NOMO-1 (cell line): ENCODE measurements around the gene FRMD4A.
A peak's percentile ranks its signal among the peaks of the same experiment; 100 is the strongest.

Experiments
- DNase-seq, 2 experiments: peaks; one replicate each; lab custom pipeline; 2025; ENCODE audit not compliant: unreplicated experiment in 2 of 2; lab: John Stamatoyannopoulos, UW

The FRMD4A gene

DNA sequence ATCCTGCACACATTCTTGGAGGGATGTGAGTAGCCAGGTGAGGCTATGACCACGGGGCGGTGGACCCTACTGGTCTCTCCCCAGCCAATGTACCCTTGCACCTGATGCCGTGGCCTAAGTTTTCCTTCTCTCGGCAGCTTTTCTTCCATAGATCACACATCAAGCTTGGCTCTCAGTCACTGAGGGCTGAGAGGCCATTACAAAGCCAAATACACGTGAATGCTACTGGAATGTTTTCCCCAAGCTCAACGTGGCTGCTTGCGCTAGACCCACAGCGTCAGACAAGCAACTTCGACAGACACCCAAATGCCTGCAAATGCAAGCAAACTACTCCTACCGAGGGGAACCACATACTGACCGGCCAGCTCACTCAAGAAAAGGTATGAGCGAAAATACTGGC, 660.8 kb downstream of the FRMD4A start:
- DNase-seq, result no peak

DNA sequence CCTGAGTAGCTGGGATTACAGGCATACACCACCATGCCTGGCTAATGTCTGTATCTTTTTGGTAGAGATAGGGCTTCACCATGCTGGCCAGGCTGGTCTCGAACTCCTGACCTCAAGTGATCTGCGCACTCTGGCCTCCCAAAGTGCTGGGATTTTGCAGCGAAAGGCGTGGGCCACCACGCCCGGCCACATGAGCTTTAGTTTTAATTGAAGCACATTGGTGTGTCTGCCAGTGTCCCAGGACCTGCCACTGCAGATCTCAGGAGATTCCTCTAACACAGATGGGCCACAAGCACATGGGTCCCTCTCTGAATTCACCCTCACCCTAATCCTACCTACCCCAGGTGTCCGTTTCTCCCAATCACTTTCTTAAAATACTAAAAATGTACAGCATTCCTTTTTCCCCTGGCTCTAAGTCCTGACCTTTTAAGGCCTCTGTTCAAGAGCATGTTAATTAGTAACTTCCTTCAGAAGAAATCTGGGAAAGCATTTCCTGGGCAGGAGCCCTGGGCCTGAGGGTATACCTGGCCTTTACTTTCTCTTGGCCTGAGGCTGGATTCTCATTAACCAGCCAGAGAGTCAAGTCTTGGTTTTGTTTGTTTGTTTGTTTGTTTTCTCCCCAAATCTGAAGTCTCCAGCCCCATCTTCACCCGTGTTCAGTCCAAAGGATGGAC, 661.4 kb downstream of the FRMD4A start:
- DNase-seq, result no peak

GRCh38 chr10:13668126-13668525, 662.6 kb downstream of the FRMD4A start:
- no peak for DNase-seq

DNA sequence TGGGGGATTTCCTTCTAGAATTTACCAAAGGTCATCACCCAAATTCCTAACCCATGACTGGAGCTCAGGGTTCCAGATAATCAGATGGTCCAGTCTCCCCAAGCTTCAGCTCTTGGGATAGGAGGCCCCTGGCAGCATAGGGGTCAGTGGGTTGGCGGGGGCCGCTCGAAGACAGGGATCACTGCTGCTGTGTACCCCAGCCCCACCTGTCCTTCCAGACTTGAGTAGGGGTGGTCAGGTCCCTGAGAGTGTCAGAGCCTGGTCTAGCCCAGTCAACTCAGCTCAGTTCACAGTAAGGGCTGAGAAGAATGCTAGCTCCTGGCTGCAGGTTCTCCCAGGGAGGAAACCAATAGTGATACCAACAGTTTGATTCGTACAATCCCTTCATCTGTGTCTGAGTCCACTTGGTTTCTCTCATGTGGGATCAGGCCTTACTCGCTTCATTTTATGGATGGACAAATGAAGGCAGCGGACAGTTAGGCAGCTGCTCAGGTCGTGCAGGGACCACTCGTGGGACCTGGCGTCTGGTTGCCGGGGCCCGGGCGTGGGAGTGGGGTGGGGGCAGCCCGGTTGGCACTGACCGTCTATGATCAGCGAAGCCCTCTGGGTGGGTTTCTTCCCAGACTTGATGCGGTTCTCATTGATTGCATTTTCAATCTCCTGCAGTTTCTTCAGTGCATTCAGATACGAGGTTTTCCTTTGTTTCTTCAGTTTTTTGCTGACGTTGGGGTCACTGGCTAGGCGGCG, 665.0 kb downstream of the FRMD4A start:
- DNase-seq, result no peak

DNA sequence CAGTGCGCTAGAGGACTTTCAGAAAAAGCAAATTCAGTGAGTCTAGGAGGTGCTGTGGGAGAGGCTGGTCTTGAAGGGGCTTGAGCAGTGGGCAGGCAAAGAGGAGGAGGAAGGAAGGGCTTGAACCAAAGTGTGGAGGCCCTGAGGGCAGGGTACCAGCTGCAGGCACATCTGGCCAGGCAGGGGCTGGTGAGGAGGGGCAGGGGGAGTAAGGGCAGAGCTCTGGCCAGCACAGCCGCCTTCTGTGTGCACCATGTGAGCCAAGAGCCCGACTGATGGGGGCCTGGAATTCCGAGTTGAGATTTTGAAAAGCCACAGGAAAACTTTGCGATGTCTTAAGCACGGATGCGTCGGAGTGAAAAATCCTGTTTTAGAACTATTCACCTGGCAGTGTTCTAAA, 669.5 kb downstream of the FRMD4A start:
- no peak for DNase-seq

- DNase-seq, result no peak
Measured at GRCh38 chr10:13660551-13660920, 670.2 kb downstream of the FRMD4A start.

GRCh38 chr10:13659887-13660550, 670.7 kb downstream of the FRMD4A start:
- DNase-seq, result peak; percentile 53 to 56

DNA sequence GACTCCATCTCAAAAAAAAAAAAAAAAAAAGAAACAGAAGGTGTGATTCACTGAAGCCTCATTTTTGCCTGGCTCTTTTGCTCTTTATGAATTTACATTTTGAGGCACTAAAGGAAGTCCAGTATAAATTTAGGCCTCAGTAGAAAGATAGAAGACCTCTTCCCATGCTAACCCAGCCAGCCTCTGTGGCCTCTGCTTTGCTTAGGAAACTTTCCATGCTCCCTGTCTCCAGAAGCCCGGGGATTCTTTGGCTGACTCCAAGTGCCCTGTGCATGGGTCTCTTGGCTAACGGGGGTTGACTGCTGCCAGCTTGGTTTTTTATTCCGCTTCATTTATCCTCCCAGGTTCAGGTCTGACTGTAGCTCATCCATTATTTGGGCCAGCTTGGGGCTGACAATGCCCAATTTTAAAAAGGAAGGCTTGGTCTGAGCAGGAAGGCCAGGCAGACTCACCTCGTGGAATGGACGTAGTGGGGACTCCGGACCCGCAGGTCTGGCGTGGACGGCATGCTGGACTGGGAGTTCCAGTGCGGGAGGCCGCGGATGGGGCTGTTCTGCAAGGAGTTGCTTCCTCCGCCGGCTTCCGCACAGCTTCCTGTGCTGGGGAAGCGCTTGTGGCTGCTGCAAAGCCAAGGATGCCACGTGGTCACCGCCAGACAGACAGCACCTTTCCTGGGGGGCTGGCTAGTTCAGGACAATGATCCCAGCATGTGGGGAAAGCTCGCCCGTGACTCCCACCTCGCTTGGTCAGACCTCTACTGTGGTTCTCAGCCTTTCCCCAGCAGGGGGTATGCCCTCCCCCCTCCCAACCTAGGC, 671.6 kb downstream of the FRMD4A start:
- DNase-seq, result no peak

GRCh38 chr10:13658264-13658663, 672.5 kb downstream of the FRMD4A start:
- no peak for DNase-seq

DNA sequence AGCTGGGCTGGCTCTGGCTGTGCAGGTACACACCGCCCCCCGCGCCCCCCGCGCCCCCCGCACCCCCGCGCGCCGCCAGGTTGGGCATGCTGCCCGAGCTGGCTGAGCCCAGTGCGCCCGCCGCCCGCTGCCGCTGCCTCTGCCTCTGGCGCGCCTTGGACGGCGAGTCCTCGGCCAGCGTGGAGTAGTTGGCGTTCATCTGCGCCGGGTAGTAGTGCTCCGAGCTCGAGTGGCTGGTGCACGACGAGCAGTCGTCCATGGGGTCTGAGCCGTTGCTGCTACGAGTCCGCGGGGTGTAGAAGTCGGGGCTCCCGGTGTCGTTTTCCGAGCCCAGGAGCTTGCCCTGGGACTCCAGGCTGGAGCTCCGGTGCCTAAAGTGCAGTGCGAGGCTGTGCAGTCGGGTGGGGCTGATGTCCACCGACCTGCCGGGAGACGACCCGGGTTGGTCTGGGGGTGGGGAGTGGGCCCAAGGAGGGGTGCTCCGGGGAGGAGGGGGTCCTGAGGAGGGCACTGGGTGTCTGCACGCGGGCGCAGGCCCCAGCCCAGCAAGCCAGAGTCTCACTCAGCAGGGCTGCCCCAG, 673.5 kb downstream of the FRMD4A start:
- no peak for DNase-seq

- DNase-seq, result no peak
Measured at GRCh38 chr10:13656337-13657100, 674.2 kb downstream of the FRMD4A start.

DNA sequence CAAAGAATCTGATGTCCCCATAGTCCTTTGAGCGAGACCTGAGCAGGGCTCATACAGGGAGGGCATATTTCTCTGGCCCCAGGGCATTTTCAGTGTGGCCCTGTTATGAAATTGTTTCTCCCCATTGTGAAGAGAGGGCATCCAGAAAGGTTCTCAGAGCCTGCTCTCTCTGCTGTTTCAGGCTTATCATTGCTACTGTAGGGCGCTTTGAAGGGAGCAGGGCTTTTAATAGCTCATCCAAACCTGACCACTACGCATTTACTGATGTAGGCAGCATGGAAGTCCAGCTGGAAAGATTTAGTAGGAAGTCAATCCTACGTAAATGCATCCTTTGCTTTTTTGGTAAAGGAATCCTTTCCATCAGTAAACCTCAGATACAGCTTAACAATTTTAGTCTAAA, 675.9 kb downstream of the FRMD4A start:
- no peak for DNase-seq

- no peak for DNase-seq
Measured at GRCh38 chr10:13654118-13654830, 676.5 kb downstream of the FRMD4A start.

GRCh38 chr10:13652860-13653259, 677.9 kb downstream of the FRMD4A start:
- DNase-seq, result no peak

GRCh38 chr10:13651969-13652720, 678.6 kb downstream of the FRMD4A start:
- no peak for DNase-seq

- no peak for DNase-seq
Measured at GRCh38 chr10:13650961-13651360, 679.8 kb downstream of the FRMD4A start.

GRCh38 chr10:13649844-13650520, 680.7 kb downstream of the FRMD4A start:
- DNase-seq, result no peak

DNA sequence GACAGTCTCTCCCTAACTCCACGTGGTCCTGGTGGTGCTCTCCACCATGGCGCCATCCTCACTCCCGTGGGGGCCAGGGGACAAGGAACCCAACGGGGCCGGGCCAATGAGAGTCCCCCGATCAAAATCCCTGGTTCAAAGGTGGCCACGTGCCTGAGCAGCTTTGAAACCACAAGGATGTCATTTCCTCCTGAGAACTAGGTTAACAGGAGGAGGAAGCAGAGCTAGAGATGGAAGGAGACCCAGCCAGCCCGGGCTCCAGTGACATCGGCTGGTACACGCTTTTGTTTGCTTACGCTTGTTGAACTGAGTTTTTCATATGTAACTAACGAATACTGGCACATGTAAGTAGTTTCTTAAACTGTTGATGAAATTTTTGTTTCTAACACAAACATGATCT, 682.3 kb downstream of the FRMD4A start:
- no peak for DNase-seq
